ENCODE results near the gene OR10H5.

- TF ChIP-seq, protein P1, sequence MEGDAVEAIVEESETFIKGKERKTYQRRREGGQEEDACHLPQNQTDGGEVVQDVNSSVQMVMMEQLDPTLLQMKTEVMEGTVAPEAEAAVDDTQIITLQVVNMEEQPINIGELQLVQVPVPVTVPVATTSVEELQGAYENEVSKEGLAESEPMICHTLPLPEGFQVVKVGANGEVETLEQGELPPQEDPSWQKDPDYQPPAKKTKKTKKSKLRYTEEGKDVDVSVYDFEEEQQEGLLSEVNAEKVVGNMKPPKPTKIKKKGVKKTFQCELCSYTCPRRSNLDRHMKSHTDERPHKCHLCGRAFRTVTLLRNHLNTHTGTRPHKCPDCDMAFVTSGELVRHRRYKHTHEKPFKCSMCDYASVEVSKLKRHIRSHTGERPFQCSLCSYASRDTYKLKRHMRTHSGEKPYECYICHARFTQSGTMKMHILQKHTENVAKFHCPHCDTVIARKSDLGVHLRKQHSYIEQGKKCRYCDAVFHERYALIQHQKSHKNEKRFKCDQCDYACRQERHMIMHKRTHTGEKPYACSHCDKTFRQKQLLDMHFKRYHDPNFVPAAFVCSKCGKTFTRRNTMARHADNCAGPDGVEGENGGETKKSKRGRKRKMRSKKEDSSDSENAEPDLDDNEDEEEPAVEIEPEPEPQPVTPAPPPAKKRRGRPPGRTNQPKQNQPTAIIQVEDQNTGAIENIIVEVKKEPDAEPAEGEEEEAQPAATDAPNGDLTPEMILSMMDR (conservative IDR thresholded peaks at IDR 0.05) = no peak
- TF ChIP-seq EZH2 (IDR thresholded peaks at IDR 0.05; ENCODE audit: low read depth) = no peak
These were observed 12.2 kb upstream of the OR10H5 start for GRCh38 chr19:15775249-15775648.
